Activated CD8-positive, alpha-beta memory T cell treated with anti-CD3 and anti-CD28 coated beads, Interleukin-2, amount 50 U/mL, for 1 hour (primary cell): ENCODE data around the gene RGS14.
"Not testable (repeated sequence)": the region's sequence is repeated elsewhere in the genome, so short reads cannot be mapped to it uniquely, and the experiment has no call there.

ENCODE experiments used
- DNase-seq: peaks from one replicate; pipeline ENCODE4 v3.0.0-alpha.2; 2020; ENCODE audit errors: extremely low read depth

Gene RGS14

GRCh38 chr5:177349762-177350161, 8.0 kb upstream of the RGS14 start:
- no peak for DNase-seq

GRCh38 chr5:177350776-177351391, 6.8 kb upstream of the RGS14 start:
- DNase-seq: no peak

GRCh38 chr5:177351392-177352329, 6.1 kb upstream of the RGS14 start, which contains the start of gene LMAN2:
Gene LMAN2, minus strand, starts transcription at chr5:177351668. Its CDS starts 21 bp downstream, at chr5:177351647.
- peak; percentile 79 for DNase-seq

GRCh38 chr5:177353093-177353492, 4.6 kb upstream of the RGS14 start:
- no peak for DNase-seq

GRCh38 chr5:177354256-177354655, 3.5 kb upstream of the RGS14 start:
- no peak for DNase-seq

- DNase-seq: no peak
These were observed 3.0 kb upstream of the RGS14 start for GRCh38 chr5:177354711-177355110.

- no peak for DNase-seq
These were observed 2.4 kb upstream of the RGS14 start for GRCh38 chr5:177355162-177355867.

GRCh38 chr5:177355868-177356168, 1.9 kb upstream of the RGS14 start:
- DNase-seq: no peak

- no peak for DNase-seq
These were observed 978 bp upstream of the RGS14 start for GRCh38 chr5:177356746-177357145.

GRCh38 chr5:177357146-177357458, 622 bp upstream of the RGS14 start:
- DNase-seq: no peak

GRCh38 chr5:177358370-177358819, 671 bp downstream of the RGS14 start:
- DNase-seq: no peak

GRCh38 chr5:177359451-177359851, 1.7 kb downstream of the RGS14 start:
- no peak for DNase-seq

GRCh38 chr5:177359860-177360259, 2.1 kb downstream of the RGS14 start:
- no peak for DNase-seq

GRCh38 chr5:177360740-177361139, 3.0 kb downstream of the RGS14 start:
- DNase-seq: not testable (repeated sequence)

GRCh38 chr5:177361418-177362291, 3.9 kb downstream of the RGS14 start:
- DNase-seq: no peak

GRCh38 chr5:177362292-177362609, 4.5 kb downstream of the RGS14 start:
- no peak for DNase-seq

- DNase-seq: no peak
These were observed 5.1 kb downstream of the RGS14 start for GRCh38 chr5:177362610-177363507.

- DNase-seq: no peak
These were observed 5.8 kb downstream of the RGS14 start for GRCh38 chr5:177363565-177363964.

- DNase-seq: no peak
These were observed 6.6 kb downstream of the RGS14 start for GRCh38 chr5:177364159-177364962.
